ENCODE results near the gene DOCK1.

DOCK1 gene

GRCh38 chr10:127092916-127093315 lies 187.7 kb downstream of the DOCK1 start:
- no peak for DNase-seq

- no peak for DNase-seq
These were observed 189.8 kb downstream of the DOCK1 start for GRCh38 chr10:127094984-127095383.

GRCh38 chr10:127100983-127101615 lies 195.9 kb downstream of the DOCK1 start:
- DNase-seq, result no peak

GRCh38 chr10:127102176-127102575 lies 196.9 kb downstream of the DOCK1 start:
- DNase-seq, result no peak

- no peak for DNase-seq
These were observed 209.9 kb downstream of the DOCK1 start for GRCh38 chr10:127115100-127115499.

GRCh38 chr10:127117125-127117524 lies 211.9 kb downstream of the DOCK1 start:
- no peak for DNase-seq

- no peak for DNase-seq
These were observed 212.8 kb downstream of the DOCK1 start for GRCh38 chr10:127118034-127118433.

GRCh38 chr10:127119936-127120335 lies 214.7 kb downstream of the DOCK1 start:
- DNase-seq, result no peak

GRCh38 chr10:127122831-127123230 lies 217.6 kb downstream of the DOCK1 start:
- DNase-seq, result no peak

- DNase-seq, result no peak
These were observed 218.4 kb downstream of the DOCK1 start for GRCh38 chr10:127123626-127124025.

GRCh38 chr10:127125331-127125730 lies 220.1 kb downstream of the DOCK1 start:
- no peak for DNase-seq

- DNase-seq, result no peak
These were observed 222.6 kb downstream of the DOCK1 start for GRCh38 chr10:127127822-127128221.

GRCh38 chr10:127129104-127129503 lies 223.9 kb downstream of the DOCK1 start:
- DNase-seq, result no peak

- no peak for DNase-seq
These were observed 227.2 kb downstream of the DOCK1 start for GRCh38 chr10:127132451-127132850.

GRCh38 chr10:127133225-127133624 lies 228.0 kb downstream of the DOCK1 start:
- DNase-seq, result no peak

GRCh38 chr10:127133672-127134500 lies 228.7 kb downstream of the DOCK1 start:
- no peak for DNase-seq

GRCh38 chr10:127135844-127136577 lies 230.8 kb downstream of the DOCK1 start:
- no peak for DNase-seq

- no peak for DNase-seq
These were observed 232.2 kb downstream of the DOCK1 start for GRCh38 chr10:127137391-127137790.

- no peak for DNase-seq
These were observed 236.9 kb downstream of the DOCK1 start for GRCh38 chr10:127142136-127142535.

- DNase-seq, result no peak
These were observed 237.6 kb downstream of the DOCK1 start for GRCh38 chr10:127142856-127143255.

- DNase-seq, result no peak
These were observed 239.9 kb downstream of the DOCK1 start for GRCh38 chr10:127145173-127145572.

- DNase-seq, result no peak
These were observed 241.4 kb downstream of the DOCK1 start for GRCh38 chr10:127146661-127147060.

- DNase-seq, result no peak
These were observed 243.1 kb downstream of the DOCK1 start for GRCh38 chr10:127148066-127148932.

Data from activated CD4-positive, CD25-positive, alpha-beta regulatory T cell treated with anti-CD3 and anti-CD28 coated beads, Interleukin-2, amount 50 U/mL, for 72 hours (primary cell).